Neural progenitor cell (in vitro differentiated cells): ENCODE results near the gene PI4K2B. TPM values are rescaled to one million over a fixed set of nuclear protein-coding genes. Genes with fewer than 3 reads are reported as not detected.

Source experiments
- DNase-seq: peaks from one replicate; pipeline ENCODE4 v3.0.0-alpha.2; 2016; ENCODE audit warnings: low spot score
- H2AFZ ChIP-seq: fragments of 200-600 bp; sonication (generic); replicated peaks from 2 replicates; pipeline ENCODE4 v1.6.1; 2016; ENCODE audit warnings: antibody characterized with exemption
- H3F3A ChIP-seq: fragments of 200-600 bp; sonication (generic); 2 replicates; pipeline ENCODE4 v1.6.1; 2016; ENCODE audit warnings: antibody characterized with exemption, low read depth
- H3K27ac ChIP-seq: fragments of 200-600 bp; sonication (generic); 2 replicates; pipeline ENCODE4 v1.5.1; 2016; ENCODE audit warnings: mild to moderate bottlenecking
- H3K27me3 ChIP-seq: fragments of 200-600 bp; sonication (generic); 2 replicates; pipeline ENCODE4 v1.6.1; 2016; ENCODE audit warnings: mild to moderate bottlenecking, moderate library complexity
- H3K36me3 ChIP-seq: fragments of 200-600 bp; sonication (generic); 2 replicates; pipeline ENCODE4 v1.5.1; 2016
- H3K4me1 ChIP-seq: fragments of 200-600 bp; sonication (generic); 2 replicates; pipeline ENCODE4 v1.6.1; 2016; ENCODE audit warnings: mixed run types
- H3K4me2 ChIP-seq: fragments of 200-600 bp; sonication (generic); 2 replicates; pipeline ENCODE4 v1.6.1; 2016
- H3K4me3 ChIP-seq: fragments of 200-600 bp; sonication (generic); 2 replicates; pipeline ENCODE4 v1.5.1; 2016
- H3K79me2 ChIP-seq: fragments of 200-600 bp; sonication (generic); 2 replicates; pipeline ENCODE4 v1.6.1; 2016; ENCODE audit warnings: low read depth
- H3K9ac ChIP-seq: fragments of 200-600 bp; sonication (generic); 2 replicates; pipeline ENCODE4 v1.6.1; 2016
- H3K9me3 ChIP-seq: fragments of 200-600 bp; sonication (generic); 2 replicates; pipeline ENCODE4 v1.5.1; 2016; ENCODE audit warnings: low read depth
- H4K20me1 ChIP-seq: fragments of 200-600 bp; sonication (generic); 2 replicates; pipeline ENCODE4 v1.6.1; 2016; ENCODE audit warnings: low read depth
- H3K27ac Mint-ChIP-seq: 3 replicates; pipeline ENCODE4 v1.8.0; 2021; ENCODE audit warnings: mixed read lengths
- H3K27me3 Mint-ChIP-seq: 2 replicates; pipeline ENCODE4 v1.8.0; 2022; ENCODE audit warnings: low read depth, mild to moderate bottlenecking, inconsistent platforms, moderate library complexity, mixed read lengths; ENCODE audit not compliant: insufficient read depth
- H3K36me3 Mint-ChIP-seq: 3 replicates; pipeline ENCODE4 v1.8.0; 2021; ENCODE audit warnings: mixed read lengths
- H3K4me1 Mint-ChIP-seq: 3 replicates; pipeline ENCODE4 v1.8.0; 2021; ENCODE audit warnings: mixed read lengths
- H3K4me3 Mint-ChIP-seq: 3 replicates; pipeline ENCODE4 v1.8.0; 2021; ENCODE audit warnings: mild to moderate bottlenecking, moderate library complexity, mixed read lengths
- H3K9me3 Mint-ChIP-seq: 3 replicates; pipeline ENCODE4 v1.8.0; 2020; ENCODE audit warnings: mixed read lengths
- EZH2 ChIP-seq: fragments of 200-600 bp; sonication (generic); IDR thresholded peaks from 2 replicates; pipeline ENCODE4 v1.6.1; 2017; ENCODE audit warnings: antibody characterized with exemption, mild to moderate bottlenecking, moderate library complexity
- EZH2phosphoT487 ChIP-seq: fragments of 200-600 bp; sonication (generic); IDR thresholded peaks from 2 replicates; pipeline ENCODE4 v1.6.1; 2017; ENCODE audit warnings: antibody characterized with exemption
- total RNA-seq: library from RNA; depleted of rRNA; stranded (reverse); fragments of >200 nt; gene quantifications from 2 replicates; pipeline ENCODE4 v1.2.3, GENCODE V29; 2015; ENCODE audit warnings: low replicate concordance
- TF ChIP-seq, protein P1 (sequence below): fragments of 200-600 bp; sonication (generic); IDR thresholded peaks from 2 replicates; pipeline ENCODE4 v1.5.1; 2017; ENCODE audit warnings: antibody characterized with exemption, mild to moderate bottlenecking

The PI4K2B gene
- total RNA-seq, 1 donor from 2014 or later: 20.3 TPM

DNA sequence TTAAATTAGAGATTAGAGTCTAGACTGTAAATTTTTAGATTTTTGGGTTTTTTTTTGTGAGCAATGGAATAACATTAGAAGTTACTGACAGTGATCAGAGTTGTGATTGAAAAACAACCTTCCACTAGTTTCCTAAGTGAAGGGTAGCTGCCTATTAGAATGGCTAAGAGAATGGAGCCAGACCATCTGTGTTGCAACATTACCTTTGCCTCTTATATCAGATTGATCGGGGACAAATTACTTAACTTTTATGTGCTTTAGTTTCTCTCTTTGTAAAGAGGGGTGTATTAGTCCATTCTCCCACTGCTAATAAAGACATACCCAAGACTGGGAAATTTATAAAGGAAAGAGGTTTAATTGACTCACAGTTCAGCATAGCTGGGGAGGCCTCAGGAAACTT is 12.5 kb upstream of the PI4K2B start:
- no peak for DNase-seq
- peaks cover 17% of the 10 kb centered on the region for H3K9me3 ChIP-seq

DNA sequence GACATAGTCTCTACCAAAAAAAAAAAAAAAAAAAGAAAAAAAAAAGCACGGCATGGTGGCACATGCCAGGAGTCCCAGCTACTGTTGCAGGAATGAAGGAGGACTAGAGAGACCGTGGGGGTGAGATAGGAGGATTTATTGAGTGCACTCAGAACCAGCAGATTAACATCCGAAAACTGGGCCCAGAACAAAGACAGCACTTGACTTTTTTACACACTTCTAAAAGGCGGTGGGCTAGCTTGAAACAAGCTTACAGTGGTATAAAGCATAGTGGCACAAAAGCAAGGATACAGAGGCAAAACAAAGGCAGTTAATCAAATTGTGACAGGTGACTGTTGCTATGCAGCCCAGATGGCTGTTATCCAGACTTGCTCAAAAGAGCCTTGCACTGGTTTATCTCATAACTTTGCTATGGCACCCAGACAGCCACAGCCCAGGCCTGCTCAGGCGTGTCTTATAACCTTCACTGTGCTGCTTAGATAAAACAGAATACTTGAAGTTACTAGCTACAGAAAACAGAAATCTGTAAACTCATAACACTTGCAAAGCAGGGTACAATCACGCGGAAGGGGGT is 9.9 kb upstream of the PI4K2B start:
- no peaks in the 10 kb centered on the region for H4K20me1 ChIP-seq
- no peak overlapping the region for H3K27ac ChIP-seq
- H3K9me3 ChIP-seq: peaks cover 23% of the 10 kb centered on the region
- H3K27me3 ChIP-seq: no peaks in the 10 kb centered on the region
- no peak overlapping the region for H3K4me2 ChIP-seq
- H3K36me3 Mint-ChIP-seq: peaks cover 8% of the 10 kb centered on the region
- DNase-seq: peak; percentile 44
- H3K4me3 ChIP-seq: no peak overlapping the region
- no peak for TF ChIP-seq EZH2phosphoT487
- peaks cover 41% of the 10 kb centered on the region for H3K9me3 Mint-ChIP-seq
- H3F3A ChIP-seq: no peaks in the 10 kb centered on the region
- H3K27ac Mint-ChIP-seq: no peak overlapping the region
- H3K4me3 Mint-ChIP-seq: no peak overlapping the region
- H3K79me2 ChIP-seq: no peaks in the 10 kb centered on the region
- H3K4me1 ChIP-seq: no peaks in the 10 kb centered on the region
- H3K9ac ChIP-seq: no peak overlapping the region
- no peaks in the 10 kb centered on the region for H3K36me3 ChIP-seq
- H2AFZ ChIP-seq: no peak overlapping the region
- no peaks in the 10 kb centered on the region for H3K4me1 Mint-ChIP-seq
- no peaks in the 10 kb centered on the region for H3K27me3 Mint-ChIP-seq

More for the DNA sequence above, 12.5 kb upstream of the PI4K2B start:
- no peak overlapping the region for H3K27ac Mint-ChIP-seq
- peaks cover under 1% of the 10 kb centered on the region for H3K4me1 Mint-ChIP-seq
- Histone ChIP-seq H3K9ac (no peak overlapping the region), H4K20me1 (no peaks in the 10 kb centered on the region), H2AFZ (no peak overlapping the region), H3K27ac (no peak overlapping the region), H3K27me3 (no peaks in the 10 kb centered on the region), H3K36me3 (no peaks in the 10 kb centered on the region), H3F3A (no peaks in the 10 kb centered on the region), H3K4me1 (no peaks in the 10 kb centered on the region), H3K79me2 (no peaks in the 10 kb centered on the region), H3K4me3 (no peak overlapping the region), H3K4me2 (no peak overlapping the region)
- TF ChIP-seq, protein P1, sequence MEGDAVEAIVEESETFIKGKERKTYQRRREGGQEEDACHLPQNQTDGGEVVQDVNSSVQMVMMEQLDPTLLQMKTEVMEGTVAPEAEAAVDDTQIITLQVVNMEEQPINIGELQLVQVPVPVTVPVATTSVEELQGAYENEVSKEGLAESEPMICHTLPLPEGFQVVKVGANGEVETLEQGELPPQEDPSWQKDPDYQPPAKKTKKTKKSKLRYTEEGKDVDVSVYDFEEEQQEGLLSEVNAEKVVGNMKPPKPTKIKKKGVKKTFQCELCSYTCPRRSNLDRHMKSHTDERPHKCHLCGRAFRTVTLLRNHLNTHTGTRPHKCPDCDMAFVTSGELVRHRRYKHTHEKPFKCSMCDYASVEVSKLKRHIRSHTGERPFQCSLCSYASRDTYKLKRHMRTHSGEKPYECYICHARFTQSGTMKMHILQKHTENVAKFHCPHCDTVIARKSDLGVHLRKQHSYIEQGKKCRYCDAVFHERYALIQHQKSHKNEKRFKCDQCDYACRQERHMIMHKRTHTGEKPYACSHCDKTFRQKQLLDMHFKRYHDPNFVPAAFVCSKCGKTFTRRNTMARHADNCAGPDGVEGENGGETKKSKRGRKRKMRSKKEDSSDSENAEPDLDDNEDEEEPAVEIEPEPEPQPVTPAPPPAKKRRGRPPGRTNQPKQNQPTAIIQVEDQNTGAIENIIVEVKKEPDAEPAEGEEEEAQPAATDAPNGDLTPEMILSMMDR: no peak
- TF ChIP-seq EZH2phosphoT487: no peak
- no peak for TF ChIP-seq EZH2
- H3K9me3 Mint-ChIP-seq: peaks cover 34% of the 10 kb centered on the region
- peaks cover 2% of the 10 kb centered on the region for H3K27me3 Mint-ChIP-seq
- H3K4me3 Mint-ChIP-seq: no peak overlapping the region
- peaks cover 6% of the 10 kb centered on the region for H3K36me3 Mint-ChIP-seq

DNA sequence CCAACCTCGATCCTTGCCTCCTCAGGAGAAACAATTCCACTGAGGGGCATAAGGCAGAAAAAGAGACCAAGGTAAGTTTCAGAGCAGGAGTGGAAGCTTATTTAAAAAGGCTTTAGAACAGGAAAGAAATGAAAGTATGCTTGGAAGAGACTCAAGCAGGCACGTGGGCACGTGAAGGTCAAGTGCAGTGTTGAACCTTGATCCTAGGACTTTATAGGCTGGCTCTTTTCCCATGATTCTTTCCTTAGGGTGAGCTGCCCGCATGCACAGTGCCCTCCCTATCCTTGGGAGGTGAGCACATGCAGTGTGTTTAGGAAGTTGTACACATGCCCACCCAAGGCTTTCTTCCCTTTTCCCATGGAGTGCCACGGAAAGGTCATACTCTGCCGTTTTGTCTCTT is 4.0 kb upstream of the PI4K2B start:
- no peaks in the 10 kb centered on the region for H3K4me1 ChIP-seq
- peaks cover 54% of the 10 kb centered on the region for H3K9me3 Mint-ChIP-seq
- peaks cover 21% of the 10 kb centered on the region for H3K9me3 ChIP-seq
- DNase-seq: no peak
- no peak overlapping the region for H3K4me2 ChIP-seq
- H3K27ac Mint-ChIP-seq: no peak overlapping the region
- H3K27me3 Mint-ChIP-seq: peaks cover 4% of the 10 kb centered on the region
- TF ChIP-seq EZH2 (no peak), EZH2phosphoT487 (no peak)
- TF ChIP-seq, protein P1: no peak
- H3K36me3 Mint-ChIP-seq: peaks cover 14% of the 10 kb centered on the region
- H2AFZ ChIP-seq: no peak overlapping the region
- no peak overlapping the region for H3K4me3 ChIP-seq
- no peaks in the 10 kb centered on the region for H4K20me1 ChIP-seq
- peaks cover 7% of the 10 kb centered on the region for H3K36me3 ChIP-seq
- no peak overlapping the region for H3K9ac ChIP-seq
- H3K4me3 Mint-ChIP-seq: no peak overlapping the region
- H3K27ac ChIP-seq: no peak overlapping the region
- peaks cover 5% of the 10 kb centered on the region for H3K27me3 ChIP-seq
- peaks cover 16% of the 10 kb centered on the region for H3F3A ChIP-seq
- no peaks in the 10 kb centered on the region for H3K79me2 ChIP-seq
- H3K4me1 Mint-ChIP-seq: peaks cover 4% of the 10 kb centered on the region

DNA sequence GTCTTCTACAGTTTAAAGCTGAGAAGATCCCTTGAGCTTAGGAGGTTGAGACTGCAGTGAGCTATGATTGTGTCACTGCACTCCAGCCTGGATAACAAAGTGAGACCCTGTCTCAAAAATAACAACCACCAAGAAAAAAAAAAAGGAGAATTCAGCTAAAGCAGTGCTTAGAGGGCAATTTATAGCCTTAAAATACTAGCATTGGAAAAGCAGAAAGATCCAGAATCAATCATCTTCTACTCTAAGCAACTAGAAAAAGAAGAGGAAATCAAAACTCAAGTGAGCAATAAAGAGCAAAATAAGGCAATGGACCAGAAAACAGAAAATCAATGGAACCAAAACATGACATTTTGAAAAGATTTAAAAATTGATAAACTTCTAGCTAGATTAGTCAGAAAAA is 639 bp upstream of the PI4K2B start:
- peaks cover 51% of the 10 kb centered on the region for H3K9me3 Mint-ChIP-seq
- Histone ChIP-seq H3K9me3 (peaks cover 16% of the 10 kb centered on the region), H2AFZ (no peak overlapping the region), H3K79me2 (peaks cover 28% of the 10 kb centered on the region), H3K4me3 (peak overlapping the region; percentile 81), H3K27me3 (peaks cover 14% of the 10 kb centered on the region), H4K20me1 (no peaks in the 10 kb centered on the region), H3K4me1 (no peaks in the 10 kb centered on the region), H3F3A (peaks cover 21% of the 10 kb centered on the region), H3K27ac (no peak overlapping the region), H3K4me2 (no peak overlapping the region), H3K9ac (no peak overlapping the region), H3K36me3 (peaks cover 7% of the 10 kb centered on the region)
- H3K4me3 Mint-ChIP-seq: peak overlapping the region; percentile 84
- H3K36me3 Mint-ChIP-seq: peaks cover 21% of the 10 kb centered on the region
- peaks cover 4% of the 10 kb centered on the region for H3K27me3 Mint-ChIP-seq
- no peak for DNase-seq
- peaks cover 11% of the 10 kb centered on the region for H3K4me1 Mint-ChIP-seq
- TF ChIP-seq, protein P1: no peak
- H3K27ac Mint-ChIP-seq: no peak overlapping the region
